Right renal cortex interstitium (tissue), 3 donors: Measurements from ENCODE around the gene PRKAB2. TPM values are rescaled to one million over a fixed set of nuclear protein-coding genes. Genes with fewer than 3 reads are reported as not detected.
"Not testable (repeated sequence)": the region's sequence is repeated elsewhere in the genome, so short reads cannot be mapped to it uniquely, and the experiment has no call there.

Source experiments
- DNase-seq, 3 donors: peaks; one replicate each; pipeline ENCODE4 v3.0.0-alpha.2; 2013; ENCODE audit warnings: low read depth in 3 of 3, low spot score in 2 of 3
- polyA plus RNA-seq, 3 donors: library from polyadenylated mRNA; unstranded; fragments of 120-200 nt; gene quantifications; one replicate each; pipeline ENCODE4 v1.2.1, GENCODE V29; 2013; ENCODE audit not compliant: insufficient read length in 3 of 3

The PRKAB2 gene
- polyA plus RNA-seq, 3 donors = 24.0 to 28.7 (median 24.5) TPM

GRCh38 chr1:147111381-147112130, 60.7 kb downstream of the PRKAB2 start:
- no peak for DNase-seq

- DNase-seq = no peak
Measured at GRCh38 chr1:147110872-147111271, 61.4 kb downstream of the PRKAB2 start.

GRCh38 chr1:147110434-147110833, 61.8 kb downstream of the PRKAB2 start:
- no peak for DNase-seq

GRCh38 chr1:147109762-147110161, 62.5 kb downstream of the PRKAB2 start:
- DNase-seq = no peak

- no peak for DNase-seq
Measured at GRCh38 chr1:147109041-147109440, 63.2 kb downstream of the PRKAB2 start.

- DNase-seq = not testable (repeated sequence)
Measured at GRCh38 chr1:147106407-147106881, 65.8 kb downstream of the PRKAB2 start.

GRCh38 chr1:147105909-147106308, 66.4 kb downstream of the PRKAB2 start:
- DNase-seq = no peak

Other genes with a start within 250 kb of the PRKAB2 start
- gene NBPF12, start 234.1 kb downstream of the PRKAB2 start, polyA plus RNA-seq = 10 to 100 TPM; 16.4 to 21.2 (median 19.5) TPM
- gene FMO5, start 52.9 kb upstream of the PRKAB2 start, polyA plus RNA-seq = 10 to 100 TPM in 1 of 3 donors, 1 to 10 TPM in 2; 7.9 to 10.7 (median 8.3) TPM
- 10 to 100 TPM; 39.5 to 52.4 (median 50.8) TPM for gene CHD1L, start 70.2 kb upstream of the PRKAB2 start, polyA plus RNA-seq